Smooth muscle cell (in vitro differentiated cells): ENCODE measurements around the gene SCYGR6. TPM values are rescaled to one million over a fixed set of nuclear protein-coding genes. Genes with fewer than 3 reads are reported as not detected.

Source experiments
- DNase-seq: peaks from one replicate; lab custom pipeline; 2025; ENCODE audit not compliant: unreplicated experiment; lab: John Stamatoyannopoulos, UW
- H2AFZ ChIP-seq: fragments of 200-600 bp; sonication (generic); 2 replicates; pipeline ENCODE4 v1.6.0; 2016; ENCODE audit warnings: antibody characterized with exemption, low read depth, mild to moderate bottlenecking
- H3F3A ChIP-seq: fragments of 200-600 bp; sonication (generic); 2 replicates; pipeline ENCODE4 v1.6.0; 2017; ENCODE audit warnings: antibody characterized with exemption, low read depth
- H3K27ac ChIP-seq: fragments of 200-600 bp; sonication (generic); 2 replicates; pipeline ENCODE4 v1.5.1; 2016; ENCODE audit warnings: low read depth, mild to moderate bottlenecking
- H3K27me3 ChIP-seq: fragments of 200-600 bp; sonication (generic); 2 replicates; pipeline ENCODE4 v1.6.1; 2016; ENCODE audit warnings: low read depth, mild to moderate bottlenecking
- H3K36me3 ChIP-seq: fragments of 200-600 bp; sonication (generic); 2 replicates; pipeline ENCODE4 v1.5.1; 2016; ENCODE audit warnings: low read depth
- H3K4me1 ChIP-seq: fragments of 200-600 bp; sonication (generic); 2 replicates; pipeline ENCODE4 v1.5.1; 2016; ENCODE audit warnings: low read depth
- H3K4me2 ChIP-seq: fragments of 200-600 bp; sonication (generic); 2 replicates; pipeline ENCODE4 v1.6.0; 2016; ENCODE audit warnings: mild to moderate bottlenecking
- H3K4me3 ChIP-seq: fragments of 200-600 bp; sonication (generic); 2 replicates; pipeline ENCODE4 v1.5.1; 2016; ENCODE audit warnings: mild to moderate bottlenecking
- H3K79me2 ChIP-seq: fragments of 200-600 bp; sonication (generic); 2 replicates; pipeline ENCODE4 v1.6.0; 2016; ENCODE audit warnings: low read depth, mild to moderate bottlenecking
- H3K9ac ChIP-seq: fragments of 200-600 bp; sonication (generic); 2 replicates; pipeline ENCODE4 v1.6.0; 2016; ENCODE audit warnings: low read depth
- H3K9me3 ChIP-seq: fragments of 200-600 bp; sonication (generic); replicated peaks from 2 replicates; pipeline ENCODE4 v1.5.1; 2016; ENCODE audit warnings: low read depth
- H4K20me1 ChIP-seq: fragments of 200-600 bp; sonication (generic); 2 replicates; pipeline ENCODE4 v1.6.0; 2016; ENCODE audit warnings: low read depth
- WGBS: methylation state at CpG from one replicate; pipeline ENCODE4 v1.1.7; 2016; ENCODE audit warnings: low lambda C conversion rate; 5-methylcytosine and 5-hydroxymethylcytosine counted together
- polyA plus RNA-seq: library from polyadenylated mRNA; unstranded; fragments of >200 nt; fragmentation: Nextera tagmentation; extraction: Ambion mirVana; gene quantifications from 2 replicates; pipeline ENCODE4 v1.2.1, GENCODE V29; 2016
- total RNA-seq: library from RNA; depleted of rRNA; stranded (reverse); fragments of >200 nt; gene quantifications from 2 replicates; pipeline ENCODE4 v1.2.3, GENCODE V29; 2014
- TF ChIP-seq, protein P1 (sequence below): fragments of 200-600 bp; sonication (generic); IDR thresholded peaks from 2 replicates; pipeline ENCODE4 v1.5.1; 2017; ENCODE audit warnings: borderline replicate concordance, mild to moderate bottlenecking, antibody characterized with exemption; ENCODE audit not compliant: insufficient read depth, poor library complexity, severe bottlenecking

SCYGR6 gene
- total and polyA plus RNA-seq, 2 experiments from 2014 or later: not detected

GRCh38 chr2:227720680-227721079, 3.9 kb downstream of the SCYGR6 start:
- DNase-seq: no peak
- H3K9me3 ChIP-seq: no peaks in the 10 kb centered on the region
- TF ChIP-seq, protein P1, sequence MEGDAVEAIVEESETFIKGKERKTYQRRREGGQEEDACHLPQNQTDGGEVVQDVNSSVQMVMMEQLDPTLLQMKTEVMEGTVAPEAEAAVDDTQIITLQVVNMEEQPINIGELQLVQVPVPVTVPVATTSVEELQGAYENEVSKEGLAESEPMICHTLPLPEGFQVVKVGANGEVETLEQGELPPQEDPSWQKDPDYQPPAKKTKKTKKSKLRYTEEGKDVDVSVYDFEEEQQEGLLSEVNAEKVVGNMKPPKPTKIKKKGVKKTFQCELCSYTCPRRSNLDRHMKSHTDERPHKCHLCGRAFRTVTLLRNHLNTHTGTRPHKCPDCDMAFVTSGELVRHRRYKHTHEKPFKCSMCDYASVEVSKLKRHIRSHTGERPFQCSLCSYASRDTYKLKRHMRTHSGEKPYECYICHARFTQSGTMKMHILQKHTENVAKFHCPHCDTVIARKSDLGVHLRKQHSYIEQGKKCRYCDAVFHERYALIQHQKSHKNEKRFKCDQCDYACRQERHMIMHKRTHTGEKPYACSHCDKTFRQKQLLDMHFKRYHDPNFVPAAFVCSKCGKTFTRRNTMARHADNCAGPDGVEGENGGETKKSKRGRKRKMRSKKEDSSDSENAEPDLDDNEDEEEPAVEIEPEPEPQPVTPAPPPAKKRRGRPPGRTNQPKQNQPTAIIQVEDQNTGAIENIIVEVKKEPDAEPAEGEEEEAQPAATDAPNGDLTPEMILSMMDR: no peak
- H3K4me1 ChIP-seq: peaks cover 4% of the 10 kb centered on the region
- no peak overlapping the region for H3K4me2 ChIP-seq
- H3K9ac ChIP-seq: no peak overlapping the region
- H2AFZ ChIP-seq: no peak overlapping the region
- no peaks in the 10 kb centered on the region for H3F3A ChIP-seq
- H3K79me2 ChIP-seq: no peaks in the 10 kb centered on the region
- H3K27ac ChIP-seq: no peak overlapping the region
- 87% methylated on average over 4 of the region's 4 CpGs for WGBS
- H3K27me3 ChIP-seq: no peaks in the 10 kb centered on the region
- H3K36me3 ChIP-seq: no peaks in the 10 kb centered on the region
- no peak overlapping the region for H3K4me3 ChIP-seq
- no peaks in the 10 kb centered on the region for H4K20me1 ChIP-seq

DNA sequence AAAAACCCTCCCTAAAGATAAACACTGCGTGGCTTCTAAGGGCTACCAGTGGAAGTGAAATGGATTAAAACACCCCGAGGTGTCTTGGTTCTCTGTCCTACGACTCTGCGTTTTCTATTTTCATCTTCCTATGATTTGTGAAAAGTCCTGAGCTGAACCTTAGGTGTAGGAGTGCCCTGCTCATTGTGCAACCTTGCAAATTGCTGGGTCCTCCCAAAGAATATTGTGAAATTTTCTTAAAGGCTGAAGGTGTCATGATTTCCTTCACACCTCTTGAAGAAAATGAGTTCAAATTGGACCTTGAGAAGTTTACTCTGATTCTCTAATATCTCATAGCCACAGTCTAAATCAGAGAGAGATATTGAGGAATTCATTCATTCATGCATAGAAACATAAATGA, 4.9 kb downstream of the SCYGR6 start:
- H3K4me3 ChIP-seq: no peak overlapping the region
- no peak for DNase-seq
- no peak overlapping the region for H3K4me2 ChIP-seq
- no peaks in the 10 kb centered on the region for H3K27me3 ChIP-seq
- H3K9me3 ChIP-seq: no peaks in the 10 kb centered on the region
- peaks cover 4% of the 10 kb centered on the region for H3K4me1 ChIP-seq
- H3K79me2 ChIP-seq: no peaks in the 10 kb centered on the region
- TF ChIP-seq, protein P1: no peak
- H3F3A ChIP-seq: no peaks in the 10 kb centered on the region
- no peaks in the 10 kb centered on the region for H4K20me1 ChIP-seq
- WGBS: 95% methylated on average over 4 of the region's 4 CpGs
- no peak overlapping the region for H3K27ac ChIP-seq
- no peak overlapping the region for H3K9ac ChIP-seq
- no peak overlapping the region for H2AFZ ChIP-seq
- H3K36me3 ChIP-seq: no peaks in the 10 kb centered on the region

- TF ChIP-seq, protein P1: no peak
- peak within 1 kb of the TSS; percentile 100 for H2AFZ ChIP-seq
- 5% methylated on average over 35 of the region's 35 CpGs for WGBS
Measured at GRCh38 chr2:227717687-227718567, 6.6 kb downstream of the SCYGR6 start, which contains the start of gene SLC19A3. Gene SLC19A3, minus strand, starts transcription at chr2:227718028. Its CDS starts 15,710 bp downstream, at chr2:227702318.

More at GRCh38 chr2:227717687-227718567, 6.6 kb downstream of the SCYGR6 start, which contains the start of gene SLC19A3:
- H4K20me1 ChIP-seq: no peaks in the 10 kb centered on the region
- no peaks in the 10 kb centered on the region for H3F3A ChIP-seq
- peak within 1 kb of the TSS; percentile 85 for H3K4me2 ChIP-seq
- peak; percentile 77 for DNase-seq
- peak within 1 kb of the TSS; percentile 61 for H3K4me3 ChIP-seq
- H3K79me2 ChIP-seq: no peaks in the 10 kb centered on the region
- H3K27me3 ChIP-seq: no peaks in the 10 kb centered on the region
- H3K27ac ChIP-seq: peak within 1 kb of the TSS; percentile 74
- no peaks in the 10 kb centered on the region for H3K36me3 ChIP-seq
- peaks cover 4% of the 10 kb centered on the region for H3K4me1 ChIP-seq
- H3K9me3 ChIP-seq: no peaks in the 10 kb centered on the region
- H3K9ac ChIP-seq: no peak within 1 kb of the TSS
